K562 (cell line): ENCODE measurements around the gene ZSCAN21. TPM values are rescaled to one million over a fixed set of nuclear protein-coding genes. Genes with fewer than 3 reads are reported as not detected.

Source experiments
- ARNT ChIP-seq, 2 experiments: fragments of 450-650 bp; IDR thresholded peaks; 2 replicates each; pipeline ENCODE4 v1.6.1; 2016; ENCODE audit warnings: mild to moderate bottlenecking in 1 of 2
- C11orf30 ChIP-seq: fragments of 450-650 bp; IDR thresholded peaks from 2 replicates; pipeline ENCODE4 v1.6.1; 2016; ENCODE audit warnings: low read depth, mild to moderate bottlenecking
- DDX20 ChIP-seq: fragments of 450-650 bp; IDR thresholded peaks from 2 replicates; pipeline ENCODE4 v1.6.1; 2016; ENCODE audit warnings: missing genetic modification characterization, low read depth, mild to moderate bottlenecking, missing compliant biosample characterization, moderate library complexity
- PHTF2 ChIP-seq: fragments of 250-450 bp; sonication (Bioruptor Pico); IDR thresholded peaks from 2 replicates; pipeline ENCODE4 v1.5.0; 2021; ENCODE audit warnings: mild to moderate bottlenecking
- POLR2AphosphoS2 ChIP-seq: IDR thresholded peaks from 2 replicates; pipeline ENCODE4 v1.6.1; 2012; ENCODE audit warnings: low read length, improper control_type of control experiment
- POLR2B ChIP-seq: fragments of 450-650 bp; IDR thresholded peaks from 2 replicates; pipeline ENCODE4 v1.6.1; 2018; ENCODE audit warnings: low read depth; ENCODE audit not compliant: partially characterized antibody
- SUPT5H ChIP-seq: fragments of 450-650 bp; IDR thresholded peaks from 2 replicates; pipeline ENCODE4 v1.6.1; 2016
- TFAP4 ChIP-seq: sonication (generic); formaldehyde crosslinking; IDR thresholded peaks from 2 replicates; pipeline ENCODE4 v1.8.0; 2022; ENCODE audit warnings: missing genetic modification reagents, mild to moderate bottlenecking, moderate library complexity, borderline replicate concordance
- ZNF584 ChIP-seq: fragments of 200-800 bp; sonication (Bioruptor generic); IDR thresholded peaks from 2 replicates; pipeline ENCODE4 v1.6.1; 2016; ENCODE audit warnings: low read depth, mild to moderate bottlenecking, missing genetic modification characterization, missing compliant biosample characterization
- ZNF766 ChIP-seq: fragments of 200-800 bp; sonication (Bioruptor generic); conservative IDR thresholded peaks from 2 replicates; pipeline ENCODE4 v1.6.1; 2016; ENCODE audit warnings: missing genetic modification characterization, missing compliant biosample characterization
- polyA plus RNA-seq, 8 experiments: library from polyadenylated mRNA; depleted of rRNA in 4 of 8; stranded (reverse) in 5 of 8; unstranded in 3 of 8; fragments of >200 nt; fragmentation: Nextera tagmentation in 2 of 8; fragmentation: Illumina TruSeq in 1 of 8; extraction: Ambion mirVana in 2 of 8; extraction: Trizol in 1 of 8; gene quantifications; 2 replicates each; pipeline versions ENCODE4 v1.2.1 to v1.2.3, GENCODE V29; 2011 to 2014; ENCODE audit warnings: inconsistent platforms in 1 of 8, missing spikeins in 1 of 8
- total RNA-seq, 7 experiments: library from RNA; depleted of rRNA in 6 of 7; stranded (reverse); fragments of >200 nt in 6 of 7; fragmentation: Illumina TruSeq in 2 of 7; extraction: Trizol in 2 of 7; gene quantifications; 2 replicates each; pipeline versions ENCODE4 v1.2.1 to v1.2.3, GENCODE V29; 2011 to 2021; ENCODE audit warnings: low replicate concordance in 1 of 7
- TF ChIP-seq, protein P1 (sequence below): sonication (generic); formaldehyde crosslinking; IDR thresholded peaks from 2 replicates; pipeline ENCODE4 v1.8.1; 2023; ENCODE audit warnings: mild to moderate bottlenecking, missing genetic modification reagents

Gene ZSCAN21
- total and polyA plus RNA-seq, 9 of the 15 experiments (the other 6 are each of a cell fraction or from before 2014, with no cell fraction given) = 5.9 to 15.5 (median 13.2) TPM

GRCh38 chr7:100093925-100094486 is 44.4 kb downstream of the ZSCAN21 start (continued):
- TF ChIP-seq ZNF584 (no peak), ZNF766 (no peak), POLR2AphosphoS2 (peak; percentile 85), C11orf30 (peak; percentile 91), DDX20 (no peak), TFAP4 (CRISPR knock-in tag) (0 out of 2 replicates have a peak, but pooled peaks have one; percentile 24), POLR2B (peak; percentile 52), ARNT (IDR thresholded peaks at IDR 0.05) (no peak), SUPT5H (peak; percentile 61), PHTF2 (no peak)
- TF ChIP-seq, protein P1, sequence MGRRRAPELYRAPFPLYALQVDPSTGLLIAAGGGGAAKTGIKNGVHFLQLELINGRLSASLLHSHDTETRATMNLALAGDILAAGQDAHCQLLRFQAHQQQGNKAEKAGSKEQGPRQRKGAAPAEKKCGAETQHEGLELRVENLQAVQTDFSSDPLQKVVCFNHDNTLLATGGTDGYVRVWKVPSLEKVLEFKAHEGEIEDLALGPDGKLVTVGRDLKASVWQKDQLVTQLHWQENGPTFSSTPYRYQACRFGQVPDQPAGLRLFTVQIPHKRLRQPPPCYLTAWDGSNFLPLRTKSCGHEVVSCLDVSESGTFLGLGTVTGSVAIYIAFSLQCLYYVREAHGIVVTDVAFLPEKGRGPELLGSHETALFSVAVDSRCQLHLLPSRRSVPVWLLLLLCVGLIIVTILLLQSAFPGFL (CRISPR knock-in tag) = no peak
